ENCODE data around the gene MICAL3. TPM values are rescaled to one million over a fixed set of nuclear protein-coding genes. Genes with fewer than 3 reads are reported as not detected.

The MICAL3 gene
- total and polyA plus RNA-seq, 2 experiments from 2014 or later: 6.1 to 25.1 TPM

DNA sequence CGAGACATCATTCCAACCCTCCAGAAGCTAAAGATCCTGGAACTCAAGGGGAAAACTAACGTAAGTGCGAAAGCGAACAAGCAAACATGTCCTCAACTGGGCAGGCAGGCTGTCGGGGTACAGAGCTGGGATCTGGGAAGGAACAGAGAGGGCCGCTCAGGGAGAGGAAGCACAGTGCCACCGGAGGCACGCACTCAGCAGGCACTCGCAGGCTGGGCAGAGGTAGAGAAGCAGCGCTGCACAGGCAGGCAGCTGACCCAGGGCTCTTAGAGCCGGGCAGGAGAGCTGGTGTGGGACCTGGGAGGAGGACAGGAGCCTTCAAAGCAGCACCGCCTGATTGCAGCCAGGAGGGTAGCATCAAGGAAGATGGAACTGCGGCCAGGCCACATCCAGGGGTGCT lies 62.2 kb downstream of the MICAL3 start:
- Histone ChIP-seq H4K20me1 (ENCODE audit: insufficient read depth) (peaks cover 6% of the 10 kb centered on the region; the same call in 1 of the 2 replicates), H3K4me1 (ENCODE audit: insufficient read depth) (peaks cover 5% of the 10 kb centered on the region; the same call in 1 of the 2 replicates), H3K79me2 (ENCODE audit: insufficient read depth) (peaks cover 98% of the 10 kb centered on the region), H3K9ac (no peak overlapping the region), H2AFZ (no peak overlapping the region), H3K36me3 (ENCODE audit: low read depth) (no peaks in the 10 kb centered on the region), H3K4me2 (ENCODE audit: unreplicated experiment) (no peak overlapping the region), H3K9me2 (ENCODE audit: insufficient read depth) (no peaks in the 10 kb centered on the region), H3K27ac (no peak overlapping the region), H3K9me3 (ENCODE audit: low read depth) (no peaks in the 10 kb centered on the region), H3K4me3 (no peak overlapping the region), H3K27me3 (replicated peaks; ENCODE audit: insufficient read depth) (no peaks in the 10 kb centered on the region), H3F3A (ENCODE audit: insufficient read depth) (no peaks in the 10 kb centered on the region)
- in situ Hi-C loops (cut with MboI): no loop called here
- TF ChIP-seq EZH2phosphoT487 (IDR thresholded peaks at IDR 0.05; ENCODE audit: insufficient read depth, low read depth) (no peak), EZH2 (IDR thresholded peaks at IDR 0.05; ENCODE audit: insufficient read depth, poor library complexity, severe bottlenecking) (no peak)
- no peak for DNase-seq
- 94 to 96% methylated on average over 13 of the region's 13 CpGs for WGBS, 2 experiments (ENCODE audit: low coverage in 1 of 2, low lambda C conversion rate in 2 of 2, missing lambda C conversion rate in 2 of 2)

DNA sequence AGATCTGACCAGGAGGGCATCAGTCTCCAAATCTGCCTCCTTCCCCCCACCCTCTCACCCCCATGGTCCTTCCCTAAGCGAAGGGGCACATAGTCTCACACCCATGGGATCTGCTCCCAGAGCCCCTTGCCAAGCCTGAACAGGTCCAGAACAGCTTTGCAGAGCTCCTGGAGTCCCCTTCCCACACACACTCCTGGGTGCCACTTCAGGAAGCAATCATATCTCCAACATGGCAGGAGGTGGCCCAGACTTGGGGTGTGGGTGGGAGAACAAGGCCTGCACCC lies 63.0 kb downstream of the MICAL3 start:
- peaks cover 98% of the 10 kb centered on the region for H3K79me2 ChIP-seq (ENCODE audit: insufficient read depth)
- no peaks in the 10 kb centered on the region for H3K27me3 ChIP-seq (replicated peaks; ENCODE audit: insufficient read depth)
- H3K36me3 ChIP-seq (ENCODE audit: low read depth): no peaks in the 10 kb centered on the region
- no peak overlapping the region for H3K9ac ChIP-seq
- TF ChIP-seq EZH2phosphoT487 (IDR thresholded peaks at IDR 0.05; ENCODE audit: insufficient read depth, low read depth) (no peak), EZH2 (IDR thresholded peaks at IDR 0.05; ENCODE audit: insufficient read depth, poor library complexity, severe bottlenecking) (no peak)
- in situ Hi-C loops (cut with MboI): no loop called here
- H3K9me3 ChIP-seq (ENCODE audit: low read depth): no peaks in the 10 kb centered on the region
- H3K4me2 ChIP-seq (ENCODE audit: unreplicated experiment): no peak overlapping the region
- H3F3A ChIP-seq (ENCODE audit: insufficient read depth): no peaks in the 10 kb centered on the region
- DNase-seq: no peak
- H3K4me1 ChIP-seq (ENCODE audit: insufficient read depth): peaks cover 3% of the 10 kb centered on the region; the same call in 1 of the 2 replicates
- H4K20me1 ChIP-seq (ENCODE audit: insufficient read depth): peaks cover 6% of the 10 kb centered on the region; the same call in 1 of the 2 replicates
- H3K9me2 ChIP-seq (ENCODE audit: insufficient read depth): no peaks in the 10 kb centered on the region
- WGBS, 2 experiments (ENCODE audit: low coverage in 1 of 2, low lambda C conversion rate in 2 of 2, missing lambda C conversion rate in 2 of 2): 53% methylated on average over 1 of the region's 1 CpG; no CpG with 5 or more reads in 1 of the 2 experiments
- no peak overlapping the region for H3K27ac ChIP-seq
- no peak overlapping the region for H2AFZ ChIP-seq
- no peak overlapping the region for H3K4me3 ChIP-seq

DNA sequence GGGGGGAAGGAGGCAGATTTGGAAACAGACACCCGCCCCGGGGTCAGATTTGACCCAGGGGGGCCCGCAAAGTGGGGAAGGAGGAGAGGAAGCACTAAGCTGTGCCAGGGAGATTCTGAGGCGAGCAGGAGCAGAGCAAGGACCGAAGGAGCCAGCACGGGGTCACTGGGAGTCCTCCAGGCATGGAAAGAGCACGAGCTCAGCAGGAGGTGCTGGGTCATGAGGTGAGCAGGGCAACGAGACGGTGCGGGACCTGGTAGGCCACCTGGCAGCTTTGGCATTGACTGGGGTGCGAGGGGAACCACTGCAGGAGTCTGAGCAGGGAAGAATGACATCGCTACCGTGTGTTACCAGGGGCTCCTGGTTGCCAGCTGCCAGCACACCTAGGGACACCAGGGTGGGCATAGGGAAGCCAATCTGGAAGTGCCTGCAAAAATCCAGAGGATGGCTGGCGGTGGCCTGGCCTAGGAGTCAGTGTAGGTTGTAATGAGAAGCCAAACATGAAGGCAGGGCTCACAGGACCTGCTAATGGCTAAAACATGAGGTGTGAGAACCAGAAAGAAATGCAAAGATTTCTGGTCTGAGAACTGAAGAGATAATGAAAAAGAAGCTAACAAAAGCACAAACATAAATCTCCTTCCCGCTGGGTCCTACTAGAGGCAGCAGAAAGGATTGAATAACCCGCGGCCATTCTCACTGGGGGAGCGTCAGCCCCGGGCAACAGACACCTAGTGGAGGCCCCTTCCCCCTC lies 63.5 kb downstream of the MICAL3 start:
- no peaks in the 10 kb centered on the region for H3K9me3 ChIP-seq (ENCODE audit: low read depth)
- no peaks in the 10 kb centered on the region for H3K36me3 ChIP-seq (ENCODE audit: low read depth)
- DNase-seq: no peak
- H3K9me2 ChIP-seq (ENCODE audit: insufficient read depth): no peaks in the 10 kb centered on the region
- H3K4me1 ChIP-seq (ENCODE audit: insufficient read depth): no peaks in the 10 kb centered on the region
- H3K4me2 ChIP-seq (ENCODE audit: unreplicated experiment): no peak overlapping the region
- H3F3A ChIP-seq (ENCODE audit: insufficient read depth): no peaks in the 10 kb centered on the region
- H3K27ac ChIP-seq: no peak overlapping the region
- H2AFZ ChIP-seq: no peak overlapping the region
- in situ Hi-C loops (cut with MboI): no loop called here
- H3K79me2 ChIP-seq (ENCODE audit: insufficient read depth): peaks cover 98% of the 10 kb centered on the region
- H3K27me3 ChIP-seq (replicated peaks; ENCODE audit: insufficient read depth): no peaks in the 10 kb centered on the region
- H4K20me1 ChIP-seq (ENCODE audit: insufficient read depth): peaks cover 6% of the 10 kb centered on the region; the same call in 1 of the 2 replicates
- H3K4me3 ChIP-seq: no peak overlapping the region
- no peak for TF ChIP-seq EZH2 (IDR thresholded peaks at IDR 0.05; ENCODE audit: insufficient read depth, poor library complexity, severe bottlenecking)
- TF ChIP-seq EZH2phosphoT487 (IDR thresholded peaks at IDR 0.05; ENCODE audit: insufficient read depth, low read depth): no peak
- no peak overlapping the region for H3K9ac ChIP-seq
- WGBS, 2 experiments (ENCODE audit: low coverage in 1 of 2, low lambda C conversion rate in 2 of 2, missing lambda C conversion rate in 2 of 2): 87 to 92% methylated on average over 18 to 19 of the region's 19 CpGs

DNA sequence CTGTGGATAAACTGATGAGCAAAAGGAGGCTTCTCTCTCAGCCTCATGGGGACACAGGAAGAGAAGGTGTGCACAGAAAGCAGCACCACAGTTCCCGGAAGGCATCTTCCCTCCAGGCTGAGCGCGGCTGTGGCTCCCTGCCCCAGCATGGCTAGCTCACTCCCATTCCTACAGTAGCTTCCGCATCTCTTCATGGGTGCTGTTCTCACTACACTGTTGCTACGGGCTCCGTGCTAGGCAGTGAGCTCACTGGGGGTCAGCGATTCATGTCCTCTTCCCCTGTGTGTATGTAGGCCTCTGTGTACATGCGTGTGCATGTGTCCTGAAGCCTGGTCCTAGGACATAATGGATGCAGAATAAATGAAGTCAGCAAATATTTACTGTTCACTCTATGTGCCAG lies 64.3 kb downstream of the MICAL3 start:
- H3K4me2 ChIP-seq (ENCODE audit: unreplicated experiment): no peak overlapping the region
- TF ChIP-seq EZH2 (IDR thresholded peaks at IDR 0.05; ENCODE audit: insufficient read depth, poor library complexity, severe bottlenecking): no peak
- no peak for TF ChIP-seq EZH2phosphoT487 (IDR thresholded peaks at IDR 0.05; ENCODE audit: insufficient read depth, low read depth)
- peaks cover 98% of the 10 kb centered on the region for H3K79me2 ChIP-seq (ENCODE audit: insufficient read depth)
- no peak overlapping the region for H3K4me3 ChIP-seq
- H3K36me3 ChIP-seq (ENCODE audit: low read depth): no peaks in the 10 kb centered on the region
- H3K4me1 ChIP-seq (ENCODE audit: insufficient read depth): no peaks in the 10 kb centered on the region
- no peak overlapping the region for H3K27ac ChIP-seq
- no peak overlapping the region for H2AFZ ChIP-seq
- no peak for DNase-seq
- no peaks in the 10 kb centered on the region for H3K9me2 ChIP-seq (ENCODE audit: insufficient read depth)
- no peak overlapping the region for H3K9ac ChIP-seq
- WGBS, 2 experiments (ENCODE audit: low coverage in 1 of 2, low lambda C conversion rate in 2 of 2, missing lambda C conversion rate in 2 of 2): 98 to 100% methylated on average over 8 of the region's 8 CpGs
- peaks cover 6% of the 10 kb centered on the region; the same call in 1 of the 2 replicates for H4K20me1 ChIP-seq (ENCODE audit: insufficient read depth)
- H3K9me3 ChIP-seq (ENCODE audit: low read depth): no peaks in the 10 kb centered on the region
- H3F3A ChIP-seq (ENCODE audit: insufficient read depth): no peaks in the 10 kb centered on the region
- H3K27me3 ChIP-seq (replicated peaks; ENCODE audit: insufficient read depth): no peaks in the 10 kb centered on the region
- in situ Hi-C loops (cut with MboI): no loop called here

All from GM23248 (cell line).